WTC11 (cell line): Measurements from ENCODE around the gene RGS14. TPM values are rescaled to one million over a fixed set of nuclear protein-coding genes. Genes with fewer than 3 reads are reported as not detected.

Experiments
- ATAC-seq: fragments of 200-7000 bp; cut with Tn5 transposase; 2 replicates; pipeline ENCODE4 v1.10.0; 2021; ENCODE audit warnings: mild to moderate bottlenecking, moderate library complexity
- CTCF ChIA-PET: fragments of 300-600 bp; sonication (Branson Sonifier 250); formaldehyde crosslinking; loops from one replicate; lab custom pipeline; 2021; ENCODE audit warnings: antibody characterized with exemption; lab: Charles Lee
- POLR2A ChIA-PET: fragments of 350-600 bp; sonication (Branson Sonifier 250); formaldehyde crosslinking; loops from one replicate; lab custom pipeline; 2021; ENCODE audit warnings: antibody characterized with exemption; lab: Charles Lee
- DNase-seq: peaks from one replicate; pipeline ENCODE4 v3.0.0; 2021; ENCODE audit warnings: low spot score
- H3K27ac Mint-ChIP-seq: 2 replicates; pipeline ENCODE4 v1.8.0; 2021; ENCODE audit warnings: mixed read lengths
- H3K27me3 Mint-ChIP-seq: 2 replicates; pipeline ENCODE4 v1.8.0; 2021; ENCODE audit warnings: low read depth, mild to moderate bottlenecking, moderate library complexity, mixed read lengths
- H3K36me3 Mint-ChIP-seq: 2 replicates; pipeline ENCODE4 v1.8.0; 2021; ENCODE audit warnings: mixed read lengths
- H3K4me1 Mint-ChIP-seq: 2 replicates; pipeline ENCODE4 v1.8.0; 2022; ENCODE audit warnings: mixed read lengths
- H3K4me3 Mint-ChIP-seq: 2 replicates; pipeline ENCODE4 v1.8.0; 2021; ENCODE audit warnings: mild to moderate bottlenecking, moderate library complexity, mixed read lengths
- H3K9me3 Mint-ChIP-seq: 2 replicates; pipeline ENCODE4 v1.8.0; 2021; ENCODE audit warnings: mixed read lengths
- ATF6 ChIP-seq: sonication (generic); formaldehyde crosslinking; IDR thresholded peaks from 2 replicates; pipeline ENCODE4 v1.8.1; 2023; ENCODE audit warnings: mild to moderate bottlenecking, missing genetic modification reagents
- CBFB ChIP-seq: sonication (generic); formaldehyde crosslinking; IDR thresholded peaks from 2 replicates; pipeline ENCODE4 v1.8.1; 2022; ENCODE audit warnings: mild to moderate bottlenecking, low read depth, missing genetic modification reagents
- CTCF ChIP-seq: fragments of 200-600 bp; IDR thresholded peaks from 2 replicates; pipeline ENCODE4 v1.8.0; 2022; ENCODE audit warnings: antibody characterized with exemption
- ELF4 ChIP-seq: sonication (generic); formaldehyde crosslinking; IDR thresholded peaks from 2 replicates; pipeline ENCODE4 v1.8.1; 2022; ENCODE audit warnings: low read depth, mild to moderate bottlenecking, moderate library complexity, missing genetic modification reagents
- FOXJ3 ChIP-seq: sonication (generic); formaldehyde crosslinking; IDR thresholded peaks from 2 replicates; pipeline ENCODE4 v1.9.0; 2021; ENCODE audit warnings: missing genetic modification reagents, mild to moderate bottlenecking, borderline replicate concordance
- FOXP1 ChIP-seq: sonication (generic); formaldehyde crosslinking; IDR thresholded peaks from 2 replicates; pipeline ENCODE4 v1.8.0; 2022; ENCODE audit warnings: missing genetic modification reagents, mild to moderate bottlenecking, moderate library complexity, borderline replicate concordance
- GABPB1 ChIP-seq: sonication (generic); formaldehyde crosslinking; IDR thresholded peaks from 2 replicates; pipeline ENCODE4 v1.8.1; 2023; ENCODE audit warnings: mild to moderate bottlenecking, missing genetic modification reagents
- GTF2I ChIP-seq: fragments of 250-450 bp; sonication (Bioruptor Pico); conservative IDR thresholded peaks from 2 replicates; pipeline ENCODE4 v1.4.0; 2021; ENCODE audit warnings: mild to moderate bottlenecking
- KAT7 ChIP-seq: sonication (generic); formaldehyde crosslinking; IDR thresholded peaks from 2 replicates; pipeline ENCODE4 v1.8.1; 2023; ENCODE audit warnings: missing genetic modification reagents, mild to moderate bottlenecking, borderline replicate concordance
- NFYB ChIP-seq: sonication (generic); formaldehyde crosslinking; conservative IDR thresholded peaks from 2 replicates; pipeline ENCODE4 v1.8.0; 2022; ENCODE audit warnings: low read depth, missing genetic modification reagents
- NR2C2 ChIP-seq: sonication (generic); formaldehyde crosslinking; IDR thresholded peaks from 2 replicates; pipeline ENCODE4 v1.8.0; 2022; ENCODE audit warnings: mild to moderate bottlenecking, missing genetic modification reagents
- PRRX2 ChIP-seq: fragments of 250-450 bp; sonication (Bioruptor Pico); IDR thresholded peaks from 2 replicates; pipeline ENCODE4 v1.8.0; 2021; ENCODE audit warnings: mild to moderate bottlenecking
- RORB ChIP-seq: fragments of 250-450 bp; sonication (Bioruptor Pico); IDR thresholded peaks from 2 replicates; pipeline ENCODE4 v1.9.0; 2021; ENCODE audit warnings: mild to moderate bottlenecking
- SP1 ChIP-seq: sonication (generic); formaldehyde crosslinking; conservative IDR thresholded peaks from 2 replicates; pipeline ENCODE4 v1.8.1; 2022; ENCODE audit warnings: missing genetic modification reagents
- TCF7 ChIP-seq: sonication (generic); formaldehyde crosslinking; IDR thresholded peaks from 2 replicates; pipeline ENCODE4 v1.8.0; 2022; ENCODE audit warnings: mild to moderate bottlenecking, low read depth, missing genetic modification reagents, moderate library complexity
- TEAD1 ChIP-seq: sonication (generic); formaldehyde crosslinking; IDR thresholded peaks from 2 replicates; pipeline ENCODE4 v1.8.0; 2022; ENCODE audit warnings: mild to moderate bottlenecking, missing genetic modification reagents
- USF2 ChIP-seq: sonication (generic); formaldehyde crosslinking; IDR thresholded peaks from 2 replicates; pipeline ENCODE4 v1.8.1; 2023; ENCODE audit warnings: mild to moderate bottlenecking, missing genetic modification reagents, moderate library complexity
- ZNF232 ChIP-seq: sonication (generic); formaldehyde crosslinking; IDR thresholded peaks from 2 replicates; pipeline ENCODE4 v1.8.0; 2022; ENCODE audit warnings: mild to moderate bottlenecking, missing genetic modification reagents
- ZNF423 ChIP-seq: fragments of 250-450 bp; sonication (Bioruptor Pico); IDR thresholded peaks from 2 replicates; pipeline ENCODE4 v2.1.2; 2022; ENCODE audit warnings: mild to moderate bottlenecking, moderate library complexity
- total RNA-seq: library from RNA; stranded (reverse); gene quantifications from 3 replicates; pipeline ENCODE4 v1.2.3, GENCODE V29; 2021
- TF ChIP-seq, protein P1 (sequence below): sonication (generic); formaldehyde crosslinking; IDR thresholded peaks from 2 replicates; pipeline ENCODE4 v1.8.1; 2023; ENCODE audit warnings: mild to moderate bottlenecking, missing genetic modification reagents, borderline replicate concordance
- TF ChIP-seq, protein P2 (sequence below): sonication (generic); formaldehyde crosslinking; IDR thresholded peaks from 2 replicates; pipeline ENCODE4 v1.8.1; 2023; ENCODE audit warnings: mild to moderate bottlenecking, missing genetic modification reagents
- TF ChIP-seq, protein P3 (sequence below): sonication (generic); formaldehyde crosslinking; IDR thresholded peaks from 2 replicates; pipeline ENCODE4 v1.8.1; 2023; ENCODE audit warnings: mild to moderate bottlenecking, missing genetic modification reagents, moderate library complexity
- TF ChIP-seq, protein P4 (sequence below): sonication (generic); formaldehyde crosslinking; IDR thresholded peaks from 2 replicates; pipeline ENCODE4 v1.8.0; 2022; ENCODE audit warnings: mild to moderate bottlenecking, missing genetic modification reagents
- TF ChIP-seq, protein P5 (sequence below): sonication (generic); formaldehyde crosslinking; IDR thresholded peaks from 2 replicates; pipeline ENCODE4 v1.8.1; 2022; ENCODE audit warnings: mild to moderate bottlenecking, moderate library complexity, missing genetic modification reagents

RGS14 gene
- total RNA-seq, 1 experiment from 2014 or later: 74.6 TPM

DNA sequence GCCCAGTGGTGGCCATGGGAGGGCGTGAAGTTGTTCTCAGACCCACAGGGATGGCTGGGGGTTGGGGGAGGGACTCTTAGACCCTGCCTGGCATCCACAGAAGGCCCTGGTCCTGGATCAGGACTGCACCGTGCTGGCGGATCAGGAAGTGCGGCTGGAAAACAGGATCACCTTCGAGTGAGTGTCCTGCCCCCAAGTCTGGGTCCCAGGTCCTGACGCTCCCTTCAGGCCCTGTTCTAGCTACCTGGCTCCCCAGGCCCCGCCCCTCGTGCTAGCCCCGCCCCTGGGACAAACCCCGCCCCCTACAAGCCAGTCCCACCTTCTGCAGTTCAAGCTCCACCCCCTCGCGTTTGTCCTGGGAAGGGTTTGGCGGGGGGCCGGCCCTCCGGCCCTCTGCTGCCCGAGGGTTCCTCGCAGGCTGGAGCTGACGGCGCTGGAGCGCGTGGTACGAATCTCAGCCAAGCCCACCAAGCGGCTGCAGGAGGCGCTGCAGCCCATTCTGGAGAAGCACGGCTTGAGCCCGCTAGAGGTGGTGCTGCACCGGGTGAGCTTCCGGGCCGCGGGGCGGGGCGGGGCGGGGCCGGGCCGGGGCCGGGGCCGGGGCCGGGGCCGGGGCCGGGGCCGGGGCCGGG lies 12.9 kb downstream of the RGS14 start:
- Mint-ChIP-seq H3K9me3 (no peaks in the 10 kb centered on the region), H3K36me3 (peaks cover 13% of the 10 kb centered on the region), H3K4me3 (peak overlapping the region; percentile 49), H3K27ac (peak overlapping the region; percentile 76), H3K4me1 (peaks cover 56% of the 10 kb centered on the region), H3K27me3 (peaks cover 5% of the 10 kb centered on the region)
- POLR2A ChIA-PET: interaction anchor here (0.5 to 1.8 kb wide), 12 partner anchors 17 to 167 kb away, joined by 3 to 9 read pairs (median 4); partner anchors contain the start of genes GRK6, LMAN2, MXD3 and PDLIM7
- peak; percentile 99 for DNase-seq
- CTCF ChIA-PET: interaction anchor here (0.6 to 13.2 kb wide), 45 partner anchors 8 to 828 kb away, joined by 3 to 216 read pairs (median 6); partner anchors contain the start of genes F12, FGFR4, GRK6 and LMAN2
- peak; percentile 78 for ATAC-seq
- TF ChIP-seq ZNF423 (CRISPR knock-in tag) (no peak), CTCF (peak; percentile 45; the same call in 1 of the 2 replicates), NFYB (no peak), TCF7 (CRISPR knock-in tag) (no peak), PRRX2 (CRISPR knock-in tag) (no peak), TEAD1 (CRISPR knock-in tag) (peak; percentile 45; the same call in 1 of the 2 replicates), ATF6 (no peak), RORB (no peak), GTF2I (CRISPR knock-in tag) (no peak), ZNF232 (CRISPR knock-in tag) (peak; percentile 23; the same call in 1 of the 2 replicates), GABPB1 (CRISPR knock-in tag) (peak; percentile 66), KAT7 (CRISPR knock-in tag) (no peak), ELF4 (CRISPR knock-in tag) (no peak), CBFB (CRISPR knock-in tag) (0 out of 2 replicates have a peak, but pooled peaks have one; percentile 59), SP1 (CRISPR knock-in tag) (peak; percentile 78; the same call in 1 of the 2 replicates), USF2 (CRISPR knock-in tag) (peak; percentile 28; the same call in 1 of the 2 replicates), FOXP1 (CRISPR knock-in tag) (no peak), FOXJ3 (CRISPR knock-in tag) (no peak), NR2C2 (no peak)
- TF ChIP-seq, protein P1, sequence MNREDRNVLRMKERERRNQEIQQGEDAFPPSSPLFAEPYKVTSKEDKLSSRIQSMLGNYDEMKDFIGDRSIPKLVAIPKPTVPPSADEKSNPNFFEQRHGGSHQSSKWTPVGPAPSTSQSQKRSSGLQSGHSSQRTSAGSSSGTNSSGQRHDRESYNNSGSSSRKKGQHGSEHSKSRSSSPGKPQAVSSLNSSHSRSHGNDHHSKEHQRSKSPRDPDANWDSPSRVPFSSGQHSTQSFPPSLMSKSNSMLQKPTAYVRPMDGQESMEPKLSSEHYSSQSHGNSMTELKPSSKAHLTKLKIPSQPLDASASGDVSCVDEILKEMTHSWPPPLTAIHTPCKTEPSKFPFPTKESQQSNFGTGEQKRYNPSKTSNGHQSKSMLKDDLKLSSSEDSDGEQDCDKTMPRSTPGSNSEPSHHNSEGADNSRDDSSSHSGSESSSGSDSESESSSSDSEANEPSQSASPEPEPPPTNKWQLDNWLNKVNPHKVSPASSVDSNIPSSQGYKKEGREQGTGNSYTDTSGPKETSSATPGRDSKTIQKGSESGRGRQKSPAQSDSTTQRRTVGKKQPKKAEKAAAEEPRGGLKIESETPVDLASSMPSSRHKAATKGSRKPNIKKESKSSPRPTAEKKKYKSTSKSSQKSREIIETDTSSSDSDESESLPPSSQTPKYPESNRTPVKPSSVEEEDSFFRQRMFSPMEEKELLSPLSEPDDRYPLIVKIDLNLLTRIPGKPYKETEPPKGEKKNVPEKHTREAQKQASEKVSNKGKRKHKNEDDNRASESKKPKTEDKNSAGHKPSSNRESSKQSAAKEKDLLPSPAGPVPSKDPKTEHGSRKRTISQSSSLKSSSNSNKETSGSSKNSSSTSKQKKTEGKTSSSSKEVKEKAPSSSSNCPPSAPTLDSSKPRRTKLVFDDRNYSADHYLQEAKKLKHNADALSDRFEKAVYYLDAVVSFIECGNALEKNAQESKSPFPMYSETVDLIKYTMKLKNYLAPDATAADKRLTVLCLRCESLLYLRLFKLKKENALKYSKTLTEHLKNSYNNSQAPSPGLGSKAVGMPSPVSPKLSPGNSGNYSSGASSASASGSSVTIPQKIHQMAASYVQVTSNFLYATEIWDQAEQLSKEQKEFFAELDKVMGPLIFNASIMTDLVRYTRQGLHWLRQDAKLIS (CRISPR knock-in tag): 0 out of 2 replicates have a peak, but pooled peaks have one; percentile 57
- TF ChIP-seq, protein P2, sequence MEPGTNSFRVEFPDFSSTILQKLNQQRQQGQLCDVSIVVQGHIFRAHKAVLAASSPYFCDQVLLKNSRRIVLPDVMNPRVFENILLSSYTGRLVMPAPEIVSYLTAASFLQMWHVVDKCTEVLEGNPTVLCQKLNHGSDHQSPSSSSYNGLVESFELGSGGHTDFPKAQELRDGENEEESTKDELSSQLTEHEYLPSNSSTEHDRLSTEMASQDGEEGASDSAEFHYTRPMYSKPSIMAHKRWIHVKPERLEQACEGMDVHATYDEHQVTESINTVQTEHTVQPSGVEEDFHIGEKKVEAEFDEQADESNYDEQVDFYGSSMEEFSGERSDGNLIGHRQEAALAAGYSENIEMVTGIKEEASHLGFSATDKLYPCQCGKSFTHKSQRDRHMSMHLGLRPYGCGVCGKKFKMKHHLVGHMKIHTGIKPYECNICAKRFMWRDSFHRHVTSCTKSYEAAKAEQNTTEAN (CRISPR knock-in tag): no peak
- TF ChIP-seq, protein P3, sequence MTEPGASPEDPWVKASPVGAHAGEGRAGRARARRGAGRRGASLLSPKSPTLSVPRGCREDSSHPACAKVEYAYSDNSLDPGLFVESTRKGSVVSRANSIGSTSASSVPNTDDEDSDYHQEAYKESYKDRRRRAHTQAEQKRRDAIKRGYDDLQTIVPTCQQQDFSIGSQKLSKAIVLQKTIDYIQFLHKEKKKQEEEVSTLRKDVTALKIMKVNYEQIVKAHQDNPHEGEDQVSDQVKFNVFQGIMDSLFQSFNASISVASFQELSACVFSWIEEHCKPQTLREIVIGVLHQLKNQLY: no peak
- TF ChIP-seq, protein P4, sequence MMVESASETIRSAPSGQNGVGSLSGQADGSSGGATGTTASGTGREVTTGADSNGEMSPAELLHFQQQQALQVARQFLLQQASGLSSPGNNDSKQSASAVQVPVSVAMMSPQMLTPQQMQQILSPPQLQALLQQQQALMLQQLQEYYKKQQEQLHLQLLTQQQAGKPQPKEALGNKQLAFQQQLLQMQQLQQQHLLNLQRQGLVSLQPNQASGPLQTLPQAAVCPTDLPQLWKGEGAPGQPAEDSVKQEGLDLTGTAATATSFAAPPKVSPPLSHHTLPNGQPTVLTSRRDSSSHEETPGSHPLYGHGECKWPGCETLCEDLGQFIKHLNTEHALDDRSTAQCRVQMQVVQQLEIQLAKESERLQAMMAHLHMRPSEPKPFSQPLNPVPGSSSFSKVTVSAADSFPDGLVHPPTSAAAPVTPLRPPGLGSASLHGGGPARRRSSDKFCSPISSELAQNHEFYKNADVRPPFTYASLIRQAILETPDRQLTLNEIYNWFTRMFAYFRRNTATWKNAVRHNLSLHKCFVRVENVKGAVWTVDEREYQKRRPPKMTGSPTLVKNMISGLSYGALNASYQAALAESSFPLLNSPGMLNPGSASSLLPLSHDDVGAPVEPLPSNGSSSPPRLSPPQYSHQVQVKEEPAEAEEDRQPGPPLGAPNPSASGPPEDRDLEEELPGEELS (CRISPR knock-in tag): 0 out of 2 replicates have a peak, but pooled peaks have one; percentile 12
- TF ChIP-seq, protein P5, sequence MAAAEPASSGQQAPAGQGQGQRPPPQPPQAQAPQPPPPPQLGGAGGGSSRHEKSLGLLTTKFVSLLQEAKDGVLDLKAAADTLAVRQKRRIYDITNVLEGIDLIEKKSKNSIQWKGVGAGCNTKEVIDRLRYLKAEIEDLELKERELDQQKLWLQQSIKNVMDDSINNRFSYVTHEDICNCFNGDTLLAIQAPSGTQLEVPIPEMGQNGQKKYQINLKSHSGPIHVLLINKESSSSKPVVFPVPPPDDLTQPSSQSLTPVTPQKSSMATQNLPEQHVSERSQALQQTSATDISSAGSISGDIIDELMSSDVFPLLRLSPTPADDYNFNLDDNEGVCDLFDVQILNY (CRISPR knock-in tag): 0 out of 2 replicates have a peak, but pooled peaks have one; percentile 31
